ES-I3 (cell line): Measurements from ENCODE around the gene DTX1.

Experiments used
- H3K36me3 ChIP-seq: 2 replicates; pipeline ENCODE4 v1.6.1; 2013; ENCODE audit warnings: mild to moderate bottlenecking, low read length, control low read depth, moderate library complexity; ENCODE audit not compliant: insufficient read depth
- H3K4me1 ChIP-seq: 2 replicates; pipeline ENCODE4 v1.6.1; 2013; ENCODE audit warnings: mild to moderate bottlenecking, control low read depth, low read length; ENCODE audit not compliant: insufficient read depth
- H3K9ac ChIP-seq: 2 replicates; pipeline ENCODE4 v1.6.1; 2013; ENCODE audit warnings: low read depth, mild to moderate bottlenecking, low read length, moderate library complexity
- H3K9me3 ChIP-seq: 2 replicates; pipeline ENCODE4 v1.6.1; 2013; ENCODE audit warnings: mild to moderate bottlenecking, low read length, moderate library complexity; ENCODE audit not compliant: control insufficient read depth, insufficient read depth

DTX1 gene

DNA sequence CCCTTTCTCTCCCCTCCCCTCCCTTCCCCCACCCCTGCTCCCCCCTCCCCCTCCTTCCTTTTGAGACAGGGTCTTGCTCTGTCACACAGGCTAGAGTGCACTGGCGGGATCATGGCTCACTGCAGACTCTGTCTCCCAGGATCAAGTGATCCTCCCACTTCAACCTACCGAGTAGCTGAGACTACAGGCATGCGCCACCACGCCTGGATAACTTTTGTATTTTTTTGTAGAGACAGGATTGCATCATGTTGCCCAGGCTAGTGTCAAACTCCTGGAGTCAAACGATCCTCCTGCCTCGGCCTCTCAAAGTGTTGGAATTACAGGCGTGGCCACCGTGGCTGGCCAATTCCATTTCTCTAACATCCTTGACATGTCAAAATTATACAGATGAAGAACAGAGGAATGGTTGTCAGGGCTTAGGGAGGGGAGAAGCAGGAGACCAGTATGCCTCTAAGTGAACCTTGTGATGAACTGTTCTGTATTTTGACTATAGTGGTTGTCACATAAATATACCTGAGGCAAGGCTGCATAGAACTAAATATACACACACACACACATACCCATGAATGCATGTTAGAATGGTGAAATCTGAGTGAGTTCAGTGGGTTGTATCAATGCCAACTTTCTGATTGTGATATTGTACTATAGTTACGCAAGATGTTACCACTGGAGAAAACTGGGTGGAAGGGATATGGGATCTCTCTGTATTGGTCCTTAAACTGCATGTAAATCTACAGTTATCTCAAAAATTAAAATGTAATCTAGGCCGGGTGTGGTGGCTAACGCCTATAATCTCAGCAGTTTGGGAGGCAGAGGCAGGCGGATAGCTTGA is 89.4 kb downstream of the DTX1 start:
- Histone ChIP-seq H3K9ac (no peak overlapping the region), H3K9me3 (no peaks in the 10 kb centered on the region), H3K36me3 (no peaks in the 10 kb centered on the region), H3K4me1 (peaks cover 13% of the 10 kb centered on the region; the same call in 1 of the 2 replicates)

DNA sequence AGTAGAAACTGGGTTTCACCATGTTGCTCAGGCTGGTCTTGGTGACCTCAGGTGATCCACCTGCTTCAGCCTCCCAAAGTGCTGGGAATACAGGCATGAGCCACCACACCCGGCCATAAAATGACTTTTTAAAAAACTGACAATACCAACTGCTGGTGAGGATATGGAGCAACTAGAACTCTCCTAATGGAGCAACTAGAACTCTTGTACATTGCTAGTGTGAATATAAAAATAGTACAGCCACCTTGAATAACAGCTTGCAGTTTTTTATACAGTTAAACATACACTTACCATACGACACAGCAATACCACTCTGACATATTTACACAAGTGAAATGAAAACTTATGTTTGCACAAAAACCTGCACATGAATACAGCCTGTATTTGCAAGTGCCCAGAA is 90.5 kb downstream of the DTX1 start:
- H3K36me3 ChIP-seq, result no peaks in the 10 kb centered on the region
- H3K9me3 ChIP-seq, result no peaks in the 10 kb centered on the region
- no peak overlapping the region for H3K9ac ChIP-seq
- peaks cover 13% of the 10 kb centered on the region; the same call in 1 of the 2 replicates for H3K4me1 ChIP-seq
